ENCODE data around the gene TRIM7.

- TF ChIP-seq CTCF (IDR thresholded peaks at IDR 0.05) = no peak
- TF ChIP-seq POLR2A (IDR thresholded peaks at IDR 0.05) = no peak
- TF ChIP-seq EP300 (IDR thresholded peaks at IDR 0.05) = no peak
Observed at GRCh38 chr5:181236954-181237641, 32.1 kb upstream of the TRIM7 start.
